ENCODE results near the gene SLC6A2.

- TF ChIP-seq ZNF384 (IDR thresholded peaks at IDR 0.05; ENCODE audit: low read depth, low read length): no peak
- TF ChIP-seq FOXP1 (CRISPR knock-in tag; IDR thresholded peaks at IDR 0.05): no peak
- TF ChIP-seq GATA2 (CRISPR knock-in tag; IDR thresholded peaks at IDR 0.05): no peak
- TF ChIP-seq CTCF (IDR thresholded peaks at IDR 0.05 in 2 of 3, conservative IDR thresholded peaks at IDR 0.05 in 1 of 3; ENCODE audit: insufficient read depth in 2 of 3, low read depth in 1 of 3, low read length in 3 of 3): no peak
- no peak for TF ChIP-seq KLF1 (tag; IDR thresholded peaks at IDR 0.05)
- TF ChIP-seq SAP30 (IDR thresholded peaks at IDR 0.05; ENCODE audit: borderline replicate concordance, insufficient read depth, low read depth, low read length, poor library complexity, severe bottlenecking): no peak
- TF ChIP-seq SP2 (IDR thresholded peaks at IDR 0.05; ENCODE audit: extremely low read depth, low read depth, low read length, poor library complexity, severe bottlenecking): no peak
- TF ChIP-seq EWSR1 (IDR thresholded peaks at IDR 0.05; ENCODE audit: borderline replicate concordance, low read depth, partially characterized antibody): no peak
- no peak for TF ChIP-seq BHLHE40 (IDR thresholded peaks at IDR 0.05; ENCODE audit: low read length)
Observed at GRCh38 chr16:55698946-55699345, 43.2 kb downstream of the SLC6A2 start.

Data from K562 (cell line).